GM18507 (cell line): Measurements from ENCODE around the gene CIC.

Experiments
- DNase-seq: peaks from one replicate; pipeline ENCODE4 v3.0.0; 2011; ENCODE audit warnings: low read depth; ENCODE audit not compliant: insufficient read length; ENCODE audit errors: extremely low spot score
- FAIRE-seq: peaks from 2 replicates; lab custom pipeline; 2011; peaks lifted over from hg19 to GRCh38; lab: Jason Lieb, UNC

The CIC gene

GRCh38 chr19:42297039-42297438, 28.0 kb downstream of the CIC start:
- DNase-seq (no peak), FAIRE-seq (no peak)

GRCh38 chr19:42301646-42302203, 32.7 kb downstream of the CIC start, which contains the start of gene PRR19:
Gene PRR19, plus strand, starts transcription at chr19:42302132. Its CDS starts 7,453 bp downstream, at chr19:42309585.
- no peak for DNase-seq
- FAIRE-seq, result no peak

GRCh38 chr19:42303101-42303464, 34.0 kb downstream of the CIC start:
- FAIRE-seq, result no peak
- no peak for DNase-seq

GRCh38 chr19:42303876-42304275, 34.8 kb downstream of the CIC start:
- FAIRE-seq (no peak), DNase-seq (no peak)

GRCh38 chr19:42306646-42307045, 37.6 kb downstream of the CIC start:
- FAIRE-seq (no peak), DNase-seq (no peak)

- FAIRE-seq (no peak), DNase-seq (no peak)
Observed at GRCh38 chr19:42309686-42310085, 40.6 kb downstream of the CIC start.

GRCh38 chr19:42311657-42312056, 42.6 kb downstream of the CIC start:
- FAIRE-seq (no peak), DNase-seq (no peak)

GRCh38 chr19:42312370-42312769, 43.3 kb downstream of the CIC start:
- no peak for DNase-seq
- FAIRE-seq, result no peak

GRCh38 chr19:42313096-42313839, 44.2 kb downstream of the CIC start, which contains the start of gene TMEM145:
Gene TMEM145, plus strand, starts transcription at chr19:42313309. Its CDS starts 68 bp downstream, at chr19:42313377.
- DNase-seq (peak; percentile 54), FAIRE-seq (no peak)

- DNase-seq (no peak), FAIRE-seq (no peak)
Observed at GRCh38 chr19:42313840-42314755, 45.0 kb downstream of the CIC start.

GRCh38 chr19:42315024-42315423, 46.0 kb downstream of the CIC start:
- FAIRE-seq (no peak), DNase-seq (no peak)

- FAIRE-seq, result peak; percentile 78
- DNase-seq, result no peak
Observed at GRCh38 chr19:42316223-42317211, 47.5 kb downstream of the CIC start.

GRCh38 chr19:42317535-42317934, 48.5 kb downstream of the CIC start:
- FAIRE-seq, result no peak
- no peak for DNase-seq

- FAIRE-seq (no peak), DNase-seq (no peak)
Observed at GRCh38 chr19:42322305-42322704, 53.3 kb downstream of the CIC start.

GRCh38 chr19:42323473-42323851, 54.4 kb downstream of the CIC start:
- no peak for DNase-seq
- FAIRE-seq, result no peak

GRCh38 chr19:42323852-42324654, 55.0 kb downstream of the CIC start:
- FAIRE-seq (no peak), DNase-seq (no peak)

GRCh38 chr19:42324655-42325307, 55.7 kb downstream of the CIC start:
- FAIRE-seq (no peak), DNase-seq (no peak)
